Stomach (tissue), 4 donors: ENCODE results near the gene OOSP4B.

Experiments
- CTCF ChIP-seq, 7 experiments: fragments of 450-650 bp in 4 of 7; fragments of 200-600 bp in 3 of 7; sonication (generic) in 3 of 7; IDR thresholded peaks; one replicate each; pipeline ENCODE4 v1.5.1; 2016 to 2019; ENCODE audit warnings: antibody characterized with exemption in 7 of 7, control low read depth in 2 of 7, mild to moderate bottlenecking in 1 of 7
- EP300 ChIP-seq: sonication (generic); formaldehyde crosslinking; IDR thresholded peaks from one replicate; pipeline ENCODE4 v1.6.1; 2017; ENCODE audit warnings: antibody characterized with exemption
- POLR2A ChIP-seq, 4 donors: fragments of 450-650 bp; IDR thresholded peaks; one replicate each; pipeline ENCODE4 v1.6.1; 2016; ENCODE audit warnings: antibody characterized with exemption in 4 of 4, control low read depth in 2 of 4, mild to moderate bottlenecking in 1 of 4, moderate library complexity in 1 of 4
- POLR2AphosphoS5 ChIP-seq, 3 donors: sonication (generic); formaldehyde crosslinking; IDR thresholded peaks; one replicate each; pipeline ENCODE4 v1.6.1; 2016; ENCODE audit warnings: antibody characterized with exemption in 3 of 3

GRCh38 chr11:60018058-60018457 is 1.1 kb downstream of the OOSP4B start:
- TF ChIP-seq CTCF (IDR thresholded peaks at IDR 0.05): no peak
- TF ChIP-seq POLR2AphosphoS5 (IDR thresholded peaks at IDR 0.05): no peak
- no peak for TF ChIP-seq POLR2A (IDR thresholded peaks at IDR 0.05)
- no peak for TF ChIP-seq EP300
